Cardiac ventricle fibroblast (primary cell): ENCODE data around the gene FAT2. TPM values are rescaled to one million over a fixed set of nuclear protein-coding genes. Genes with fewer than 3 reads are reported as not detected.

Experiments used
- total RNA-seq: library from RNA; depleted of rRNA; stranded (reverse); fragments of >200 nt; gene quantifications from 2 replicates; pipeline ENCODE4 v1.2.3, GENCODE V29; 2015

FAT2 gene, protein sequence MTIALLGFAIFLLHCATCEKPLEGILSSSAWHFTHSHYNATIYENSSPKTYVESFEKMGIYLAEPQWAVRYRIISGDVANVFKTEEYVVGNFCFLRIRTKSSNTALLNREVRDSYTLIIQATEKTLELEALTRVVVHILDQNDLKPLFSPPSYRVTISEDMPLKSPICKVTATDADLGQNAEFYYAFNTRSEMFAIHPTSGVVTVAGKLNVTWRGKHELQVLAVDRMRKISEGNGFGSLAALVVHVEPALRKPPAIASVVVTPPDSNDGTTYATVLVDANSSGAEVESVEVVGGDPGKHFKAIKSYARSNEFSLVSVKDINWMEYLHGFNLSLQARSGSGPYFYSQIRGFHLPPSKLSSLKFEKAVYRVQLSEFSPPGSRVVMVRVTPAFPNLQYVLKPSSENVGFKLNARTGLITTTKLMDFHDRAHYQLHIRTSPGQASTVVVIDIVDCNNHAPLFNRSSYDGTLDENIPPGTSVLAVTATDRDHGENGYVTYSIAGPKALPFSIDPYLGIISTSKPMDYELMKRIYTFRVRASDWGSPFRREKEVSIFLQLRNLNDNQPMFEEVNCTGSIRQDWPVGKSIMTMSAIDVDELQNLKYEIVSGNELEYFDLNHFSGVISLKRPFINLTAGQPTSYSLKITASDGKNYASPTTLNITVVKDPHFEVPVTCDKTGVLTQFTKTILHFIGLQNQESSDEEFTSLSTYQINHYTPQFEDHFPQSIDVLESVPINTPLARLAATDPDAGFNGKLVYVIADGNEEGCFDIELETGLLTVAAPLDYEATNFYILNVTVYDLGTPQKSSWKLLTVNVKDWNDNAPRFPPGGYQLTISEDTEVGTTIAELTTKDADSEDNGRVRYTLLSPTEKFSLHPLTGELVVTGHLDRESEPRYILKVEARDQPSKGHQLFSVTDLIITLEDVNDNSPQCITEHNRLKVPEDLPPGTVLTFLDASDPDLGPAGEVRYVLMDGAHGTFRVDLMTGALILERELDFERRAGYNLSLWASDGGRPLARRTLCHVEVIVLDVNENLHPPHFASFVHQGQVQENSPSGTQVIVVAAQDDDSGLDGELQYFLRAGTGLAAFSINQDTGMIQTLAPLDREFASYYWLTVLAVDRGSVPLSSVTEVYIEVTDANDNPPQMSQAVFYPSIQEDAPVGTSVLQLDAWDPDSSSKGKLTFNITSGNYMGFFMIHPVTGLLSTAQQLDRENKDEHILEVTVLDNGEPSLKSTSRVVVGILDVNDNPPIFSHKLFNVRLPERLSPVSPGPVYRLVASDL (N-terminal part only)
- 0.05 and 0.06 TPM in 2 replicates for total RNA-seq

DNA sequence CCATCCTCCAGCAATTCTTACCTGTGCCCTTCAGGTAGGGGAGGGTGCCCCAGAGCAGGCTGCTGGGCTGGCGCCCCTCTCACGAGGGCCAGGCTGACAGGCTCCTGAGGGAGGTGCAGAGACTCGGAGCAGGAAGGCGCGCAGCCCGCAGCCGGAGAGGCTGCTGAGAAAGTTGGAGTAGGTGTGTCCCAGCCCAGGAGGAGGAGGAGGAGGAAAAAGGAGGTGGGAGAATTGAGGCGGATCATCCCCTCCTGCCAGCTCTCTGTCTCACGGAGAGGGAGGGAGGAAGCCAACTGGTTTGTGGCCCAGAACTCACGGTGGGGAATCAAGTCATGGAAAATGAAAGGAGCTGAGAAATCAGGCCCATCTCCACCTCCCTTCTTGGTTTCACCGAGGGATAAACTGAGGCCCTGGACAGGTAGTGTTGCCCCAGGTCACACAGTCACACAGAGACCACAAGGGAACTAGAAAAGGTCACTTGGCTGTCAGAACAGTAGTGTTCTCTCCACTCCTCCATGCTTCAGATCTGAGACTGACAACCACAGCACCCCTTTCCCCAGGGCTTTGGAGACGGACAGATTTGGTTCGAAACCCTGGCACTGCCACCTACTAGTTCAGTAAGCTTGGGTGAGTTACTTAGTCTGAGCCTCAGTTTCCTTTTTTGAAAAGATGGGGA, at the start of gene FAT2:
TSS of gene FAT2 (minus strand) at position 188 of the 676 bp plus-strand sequence. CDS start 22,400 bp downstream, outside the sequence.

Other genes starting within 250 kb of the FAT2 start
- gene SLC36A2, start 243.8 kb downstream of the FAT2 start, total RNA-seq, result not detected in 2 replicates
- 4.0 and 8.0 TPM in 2 replicates for gene SLC36A1, start 143.7 kb downstream of the FAT2 start, total RNA-seq
- 1,783 and 2,351 TPM in 2 replicates for gene SPARC, start 95.6 kb upstream of the FAT2 start, total RNA-seq
- gene ATOX1, start 167.3 kb upstream of the FAT2 start, total RNA-seq, result 169 and 196 TPM in 2 replicates
- gene G3BP1, start 180.6 kb upstream of the FAT2 start, total RNA-seq, result 75.3 and 81.4 TPM in 2 replicates